NCI-H2227 treated with DMSO at 0.1 percent for 48 hours (cell line): ENCODE measurements around the gene TADA2B.

Experiments used
- DNase-seq: peaks from one replicate; lab custom pipeline; 2025; lab: John Stamatoyannopoulos, UW

The TADA2B gene

GRCh38 chr4:7043284-7044136, at the start of gene TADA2B:
Gene TADA2B, plus strand, starts transcription at chr4:7043372. Its CDS starts 208 bp downstream, at chr4:7043580.
- DNase-seq: no peak

- DNase-seq: no peak
Observed at GRCh38 chr4:6996481-6996880, 46.7 kb upstream of the TADA2B start.

GRCh38 chr4:6999172-7000086, 43.7 kb upstream of the TADA2B start:
- DNase-seq: no peak

GRCh38 chr4:7000421-7001176, 42.6 kb upstream of the TADA2B start:
- no peak for DNase-seq

GRCh38 chr4:7001271-7001670, 41.9 kb upstream of the TADA2B start:
- no peak for DNase-seq

GRCh38 chr4:7002336-7002735, 40.8 kb upstream of the TADA2B start:
- no peak for DNase-seq

GRCh38 chr4:7003176-7003878, 39.8 kb upstream of the TADA2B start:
- no peak for DNase-seq

- no peak for DNase-seq
Observed at GRCh38 chr4:7003879-7004240, 39.3 kb upstream of the TADA2B start.

GRCh38 chr4:7004331-7004730, 38.8 kb upstream of the TADA2B start:
- no peak for DNase-seq

GRCh38 chr4:7005571-7005970, 37.6 kb upstream of the TADA2B start:
- DNase-seq: no peak

GRCh38 chr4:7006411-7006810, 36.8 kb upstream of the TADA2B start:
- DNase-seq: no peak

- DNase-seq: no peak
Observed at GRCh38 chr4:7007142-7007907, 35.8 kb upstream of the TADA2B start.

- no peak for DNase-seq
Observed at GRCh38 chr4:7007944-7008343, 35.2 kb upstream of the TADA2B start.

- DNase-seq: no peak
Observed at GRCh38 chr4:7009564-7009963, 33.6 kb upstream of the TADA2B start.

- no peak for DNase-seq
Observed at GRCh38 chr4:7013175-7013574, 30.0 kb upstream of the TADA2B start.

GRCh38 chr4:7014815-7015214, 28.4 kb upstream of the TADA2B start:
- no peak for DNase-seq

- no peak for DNase-seq
Observed at GRCh38 chr4:7015383-7016035, 27.7 kb upstream of the TADA2B start.

- DNase-seq: no peak
Observed at GRCh38 chr4:7016086-7016485, 27.1 kb upstream of the TADA2B start.

GRCh38 chr4:7016512-7016911, 26.7 kb upstream of the TADA2B start:
- DNase-seq: no peak

GRCh38 chr4:7017446-7018048, 25.6 kb upstream of the TADA2B start:
- DNase-seq: no peak
